Fibroblast of lung (primary cell): Measurements from ENCODE around the gene MAPK13.

Source experiments
- CTCF ChIP-seq, 2 donors: IDR thresholded peaks in 1 of 2; conservative IDR thresholded peaks in 1 of 2; 1 replicate in 1 of 2; 2 replicates in 1 of 2; pipeline ENCODE4 v1.5.1; 2011 to 2012; ENCODE audit warnings: low read length in 2 of 2, control low read depth in 1 of 2, inconsistent platforms in 1 of 2, low read depth in 1 of 2, mild to moderate bottlenecking in 1 of 2
- EZH2 ChIP-seq: IDR thresholded peaks from 2 replicates; pipeline ENCODE4 v1.5.1; 2012; ENCODE audit warnings: low read length, control low read depth, mild to moderate bottlenecking; ENCODE audit errors: missing control alignments

GRCh38 chr6:36126121-36126520 is 4.2 kb upstream of the MAPK13 start:
- TF ChIP-seq CTCF (conservative IDR thresholded peaks at IDR 0.05 in 1 of 2, IDR thresholded peaks at IDR 0.05 in 1 of 2; ENCODE audit: low read depth in 1 of 2, low read length in 2 of 2) (no peak), EZH2 (no peak)
